Omental fat pad (tissue), 4 donors: Measurements from ENCODE around the gene COA1. TPM values are rescaled to one million over a fixed set of nuclear protein-coding genes. Genes with fewer than 3 reads are reported as not detected.

Source experiments
- ATAC-seq: fragments of 150-250 bp; one replicate; pipeline ENCODE4 v1.9.1; 2016; ENCODE audit warnings: mild to moderate bottlenecking, moderate library complexity; ENCODE audit not compliant: low FRiP score
- DNase-seq: peaks from one replicate; pipeline ENCODE4 v3.0.0-alpha.2; 2019; ENCODE audit warnings: low spot score
- total RNA-seq, 4 donors: library from RNA; depleted of rRNA; stranded (reverse); fragments of >200 nt; gene quantifications; one replicate each; pipeline ENCODE4 v1.1.0, GENCODE V29; 2016
- TF ChIP-seq, protein P1 (sequence below), 3 donors: fragments of 450-650 bp; IDR thresholded peaks; one replicate each; pipeline ENCODE4 v1.5.1; 2016 to 2017; ENCODE audit warnings: antibody characterized with exemption in 3 of 3, mild to moderate bottlenecking in 3 of 3, moderate library complexity in 2 of 3

The COA1 gene
- total RNA-seq, 4 donors from 2014 or later: 34.5 to 57.4 (median 44.3) TPM

DNA sequence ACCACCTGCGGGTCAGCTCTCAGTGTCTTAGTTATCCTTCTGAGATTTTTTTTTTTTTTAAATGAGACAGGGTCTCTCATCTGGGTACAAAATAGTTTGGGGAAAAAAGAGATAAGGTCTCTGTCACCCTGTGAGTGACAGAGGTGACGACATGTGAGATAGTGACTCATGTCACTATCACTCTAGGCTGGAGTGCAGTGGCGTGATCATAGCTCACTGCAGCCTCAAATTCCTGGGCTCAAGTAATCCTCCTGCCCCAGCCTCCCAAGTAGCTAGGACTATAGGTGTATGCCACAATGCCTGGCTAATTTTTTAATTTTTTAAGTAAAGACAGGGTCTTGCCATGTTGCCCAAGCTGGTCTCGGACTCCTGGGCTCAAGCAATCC lies 39.6 kb upstream of the COA1 start:
- ATAC-seq (no peak), DNase-seq (no peak)
- TF ChIP-seq, protein P1, sequence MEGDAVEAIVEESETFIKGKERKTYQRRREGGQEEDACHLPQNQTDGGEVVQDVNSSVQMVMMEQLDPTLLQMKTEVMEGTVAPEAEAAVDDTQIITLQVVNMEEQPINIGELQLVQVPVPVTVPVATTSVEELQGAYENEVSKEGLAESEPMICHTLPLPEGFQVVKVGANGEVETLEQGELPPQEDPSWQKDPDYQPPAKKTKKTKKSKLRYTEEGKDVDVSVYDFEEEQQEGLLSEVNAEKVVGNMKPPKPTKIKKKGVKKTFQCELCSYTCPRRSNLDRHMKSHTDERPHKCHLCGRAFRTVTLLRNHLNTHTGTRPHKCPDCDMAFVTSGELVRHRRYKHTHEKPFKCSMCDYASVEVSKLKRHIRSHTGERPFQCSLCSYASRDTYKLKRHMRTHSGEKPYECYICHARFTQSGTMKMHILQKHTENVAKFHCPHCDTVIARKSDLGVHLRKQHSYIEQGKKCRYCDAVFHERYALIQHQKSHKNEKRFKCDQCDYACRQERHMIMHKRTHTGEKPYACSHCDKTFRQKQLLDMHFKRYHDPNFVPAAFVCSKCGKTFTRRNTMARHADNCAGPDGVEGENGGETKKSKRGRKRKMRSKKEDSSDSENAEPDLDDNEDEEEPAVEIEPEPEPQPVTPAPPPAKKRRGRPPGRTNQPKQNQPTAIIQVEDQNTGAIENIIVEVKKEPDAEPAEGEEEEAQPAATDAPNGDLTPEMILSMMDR (IDR thresholded peaks at IDR 0.05): no peak

DNA sequence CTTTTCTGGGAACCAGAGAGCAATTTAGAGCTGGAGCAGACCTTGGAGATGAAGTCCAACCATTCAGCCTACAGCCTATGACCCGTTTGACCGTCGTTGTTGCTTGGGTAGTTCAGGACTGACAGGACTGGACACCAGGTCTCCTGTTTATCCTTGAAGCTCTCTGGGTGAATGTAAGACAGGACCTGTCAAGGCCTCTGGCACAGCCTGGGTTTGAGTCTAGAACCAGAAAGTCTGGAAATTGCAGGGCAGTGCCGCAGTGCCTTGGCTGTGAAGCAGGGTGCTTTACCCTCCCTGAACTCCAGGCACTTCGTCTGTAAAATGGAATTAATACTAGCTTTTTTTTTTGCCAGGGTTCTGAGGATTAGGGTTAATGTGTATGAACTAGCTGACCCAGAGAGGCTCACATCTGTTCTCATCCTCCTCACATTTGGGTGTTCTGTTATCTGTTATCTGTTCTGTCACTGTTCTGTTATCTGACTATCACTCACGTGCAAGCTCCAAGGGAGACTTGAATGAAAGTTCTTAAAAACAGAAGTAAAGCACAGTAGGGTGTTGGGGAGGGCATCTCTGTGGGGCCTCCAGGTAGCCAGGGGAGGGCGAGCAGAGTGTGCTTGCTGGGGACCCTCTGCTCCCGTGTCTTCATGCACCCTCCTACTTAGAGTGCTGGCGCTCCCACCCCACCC lies 39.0 kb upstream of the COA1 start:
- TF ChIP-seq, protein P1 (IDR thresholded peaks at IDR 0.05): no peak
- DNase-seq: no peak
- ATAC-seq: no peak

DNA sequence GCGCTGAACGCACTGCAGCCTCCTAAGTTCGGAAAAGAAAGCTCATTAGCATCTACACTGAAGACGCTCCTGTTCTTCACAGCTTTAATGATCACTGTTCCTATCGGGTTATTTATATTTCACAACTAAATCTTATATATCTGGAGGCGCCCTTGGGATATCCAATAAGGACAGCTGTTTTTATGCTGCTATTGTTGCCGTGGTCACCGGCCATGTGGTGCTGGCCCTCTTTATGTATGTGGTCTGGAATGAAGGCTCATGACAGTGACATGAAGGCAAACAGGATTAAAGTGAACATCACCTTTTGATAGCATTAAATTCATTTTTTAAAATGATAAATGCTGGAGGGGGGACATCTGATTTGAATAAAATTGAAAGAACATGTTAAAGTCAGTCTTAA lies 38.0 kb upstream of the COA1 start:
- TF ChIP-seq, protein P1 (IDR thresholded peaks at IDR 0.05): no peak

DNA sequence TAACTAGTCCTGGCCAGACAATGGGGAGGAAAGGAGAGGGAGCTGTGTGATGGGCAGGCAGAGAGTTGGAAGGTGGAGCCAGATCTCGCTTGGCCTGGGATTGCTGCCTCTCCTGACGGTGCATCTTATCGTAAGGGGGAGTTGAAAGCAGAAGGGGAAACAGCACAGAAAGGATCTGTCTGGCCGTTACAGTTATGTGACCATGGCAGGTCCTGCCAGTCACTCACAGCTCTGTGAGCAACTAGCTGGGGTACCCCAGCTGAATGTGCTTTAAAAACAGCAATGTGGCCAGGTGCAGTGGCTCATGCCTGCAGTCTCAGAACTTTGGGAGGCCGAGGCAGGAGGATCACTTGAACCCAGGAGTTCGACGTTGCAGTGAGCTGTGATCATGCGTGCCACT lies 37.2 kb upstream of the COA1 start:
- ATAC-seq: no peak
- no peak for DNase-seq
- TF ChIP-seq, protein P1 (IDR thresholded peaks at IDR 0.05): no peak

More for the DNA sequence above, 38.0 kb upstream of the COA1 start:
- DNase-seq (no peak), ATAC-seq (no peak)

DNA sequence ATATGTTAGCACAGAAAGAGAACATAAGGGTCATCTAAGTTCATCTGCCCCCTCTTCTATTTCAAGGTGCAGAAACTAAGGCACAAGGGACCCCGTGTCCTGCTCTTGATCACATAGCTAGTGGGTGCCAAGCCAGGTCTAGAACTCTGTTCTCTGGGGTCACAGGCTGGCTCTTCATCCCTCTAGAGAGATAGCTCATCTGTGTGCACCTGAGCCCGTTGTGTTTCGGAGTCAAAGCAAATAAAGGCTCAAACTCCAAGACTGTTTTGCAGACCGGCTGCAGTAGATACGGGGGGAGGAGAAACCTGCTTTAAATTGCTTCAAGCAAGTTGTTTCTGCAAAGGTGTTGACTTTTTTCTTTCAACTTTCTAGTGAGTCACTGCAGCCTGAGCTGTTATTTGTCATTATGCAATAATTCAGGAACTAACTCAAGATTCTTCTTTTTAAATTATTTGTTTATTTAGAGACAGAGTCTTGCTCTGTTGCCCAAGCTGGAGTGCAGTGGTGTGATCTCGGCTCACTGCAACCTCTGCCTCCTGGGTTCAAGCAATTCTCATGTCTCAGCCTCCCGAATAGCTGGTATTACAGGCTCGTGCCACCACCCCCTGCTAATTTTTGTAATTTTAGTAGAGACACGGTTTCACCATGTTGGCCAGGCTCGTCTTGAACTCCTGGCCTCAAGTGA lies 35.6 kb upstream of the COA1 start:
- ATAC-seq (peak; percentile 55), DNase-seq (no peak)
- TF ChIP-seq, protein P1 (IDR thresholded peaks at IDR 0.05): no peak

DNA sequence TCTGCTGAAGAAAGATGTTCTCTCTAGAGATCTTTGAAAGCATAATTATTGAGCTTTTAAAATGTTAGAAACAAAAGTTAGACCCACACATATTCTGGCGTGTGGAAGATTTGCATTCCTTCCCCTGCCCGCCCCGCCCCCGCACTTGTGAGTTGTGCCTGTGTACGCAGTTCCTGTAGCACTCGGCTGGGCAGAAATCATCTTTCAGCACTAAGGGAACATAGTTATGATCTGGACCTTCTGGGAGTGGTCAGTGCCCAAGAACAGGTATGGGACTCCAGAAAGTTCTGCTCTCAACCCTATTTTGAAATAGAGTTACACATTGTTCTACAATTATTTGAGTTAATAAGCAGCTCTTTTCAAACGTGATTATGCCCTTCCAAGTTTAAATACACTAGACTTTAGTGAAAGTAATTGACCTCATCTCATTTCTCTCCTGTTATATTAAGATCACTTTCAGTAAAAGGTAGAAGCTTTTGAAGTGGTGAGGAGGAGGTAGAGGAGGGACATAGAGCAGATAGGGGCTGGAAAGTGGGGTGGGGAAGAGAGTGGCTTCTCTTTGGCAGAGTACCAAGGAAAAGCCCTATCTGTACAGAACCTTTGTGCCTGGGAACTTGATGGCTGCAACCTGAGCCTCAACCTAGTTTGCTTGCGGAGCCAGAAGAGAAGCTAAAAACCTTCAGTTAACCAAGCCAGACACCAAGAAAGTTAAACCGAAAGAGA lies 34.9 kb upstream of the COA1 start:
- DNase-seq (peak; percentile 59), ATAC-seq (peak; percentile 67)
- TF ChIP-seq, protein P1 (IDR thresholded peaks at IDR 0.05): no peak
